HEK293 (cell line): ENCODE data around the gene RRP9.

Experiments used
- CTCF ChIP-seq: fragments of 450-650 bp; formaldehyde crosslinking; IDR thresholded peaks from 2 replicates; pipeline ENCODE4 v1.5.1; 2016; ENCODE audit warnings: missing biosample characterization, missing genetic modification characterization
- KLF7 ChIP-seq: fragments of 450-650 bp; formaldehyde crosslinking; IDR thresholded peaks from 2 replicates; pipeline ENCODE4 v1.5.1; 2016; ENCODE audit warnings: missing biosample characterization, missing genetic modification characterization, borderline replicate concordance
- PRDM10 ChIP-seq: fragments of 450-650 bp; formaldehyde crosslinking; IDR thresholded peaks from 2 replicates; pipeline ENCODE4 v1.5.1; 2016; ENCODE audit warnings: missing biosample characterization, missing genetic modification characterization
- ZNF76 ChIP-seq: fragments of 450-650 bp; formaldehyde crosslinking; IDR thresholded peaks from 2 replicates; pipeline ENCODE4; 2016; ENCODE audit warnings: low read depth, missing biosample characterization, missing genetic modification characterization, borderline replicate concordance

- TF ChIP-seq CTCF (tag by site-specific recombination), result no peak
- no peak for TF ChIP-seq PRDM10 (tag by site-specific recombination)
- TF ChIP-seq KLF7 (tag by site-specific recombination), result no peak
- TF ChIP-seq ZNF76 (tag by site-specific recombination), result no peak
These were observed 18.7 kb upstream of the RRP9 start for GRCh38 chr3:51960386-51960785.
